ENCODE measurements around the gene POU2F2. TPM values are rescaled to one million over a fixed set of nuclear protein-coding genes. Genes with fewer than 3 reads are reported as not detected.

Gene POU2F2
- total RNA-seq, 1 experiment from 2014 or later = 6.0 TPM

GRCh38 chr19:42075616-42076379 is 56.4 kb downstream of the POU2F2 start, which contains the start of gene ZNF574 (continued):
- TF ChIP-seq, protein P1, sequence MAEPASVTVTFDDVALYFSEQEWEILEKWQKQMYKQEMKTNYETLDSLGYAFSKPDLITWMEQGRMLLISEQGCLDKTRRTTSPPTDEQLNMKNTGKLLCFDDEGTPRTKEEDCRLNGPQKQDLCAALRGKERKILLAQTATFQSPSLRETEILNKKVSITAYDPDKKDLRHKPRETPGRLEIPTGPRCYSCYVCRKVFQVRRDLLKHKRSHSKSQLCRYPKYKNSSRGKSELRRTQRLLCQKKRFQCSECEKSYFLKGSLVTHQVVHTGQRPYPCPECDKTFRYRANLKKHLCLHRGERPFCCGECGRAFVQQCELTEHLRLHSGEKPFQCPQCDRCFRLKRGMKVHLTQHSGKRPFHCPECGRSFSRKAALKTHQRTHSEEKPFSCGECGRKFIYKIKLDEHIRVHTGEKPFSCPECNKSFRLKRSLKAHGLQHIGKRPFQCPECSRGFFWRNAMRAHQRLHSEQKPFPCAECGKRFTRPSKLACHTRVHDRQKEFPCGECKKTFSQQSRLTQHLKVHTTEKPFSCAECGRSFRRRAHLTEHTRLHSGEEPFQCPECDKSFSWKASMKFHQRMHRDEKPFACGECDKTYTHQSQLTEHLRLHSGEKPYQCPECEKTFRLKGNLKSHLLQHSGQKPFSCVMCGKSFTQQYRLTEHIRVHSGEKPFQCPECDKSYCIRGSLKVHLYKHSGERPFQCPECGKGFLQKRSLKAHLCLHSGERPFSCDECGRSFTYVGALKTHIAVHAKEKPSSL (CRISPR knock-in tag; conservative IDR thresholded peaks at IDR 0.05) = no peak
- TF ChIP-seq PREB (CRISPR knock-in tag; IDR thresholded peaks at IDR 0.05; ENCODE audit: borderline replicate concordance) (no peak), NFATC4 (CRISPR knock-in tag; IDR thresholded peaks at IDR 0.05) (no peak), ZNF423 (CRISPR knock-in tag; IDR thresholded peaks at IDR 0.05) (no peak), TEAD1 (CRISPR knock-in tag; IDR thresholded peaks at IDR 0.05) (no peak; the same call in 1 of the 2 replicates), SP1 (CRISPR knock-in tag; conservative IDR thresholded peaks at IDR 0.05) (peak; percentile 91; the same call in 1 of the 2 replicates), ZNF263 (CRISPR knock-in tag; IDR thresholded peaks at IDR 0.05; ENCODE audit: low read depth) (no peak), MYBL2 (CRISPR knock-in tag; IDR thresholded peaks at IDR 0.05) (no peak), AR (CRISPR knock-in tag; IDR thresholded peaks at IDR 0.05) (no peak), OVOL2 (CRISPR knock-in tag; IDR thresholded peaks at IDR 0.05; ENCODE audit: borderline replicate concordance) (no peak), USF2 (CRISPR knock-in tag; IDR thresholded peaks at IDR 0.05) (no peak), NR3C1 (CRISPR knock-in tag; conservative IDR thresholded peaks at IDR 0.05; ENCODE audit: low read depth) (no peak), GRHL2 (CRISPR knock-in tag; IDR thresholded peaks at IDR 0.05; ENCODE audit: insufficient replicate concordance, severe bottlenecking) (no peak), RELA (CRISPR knock-in tag; IDR thresholded peaks at IDR 0.05; ENCODE audit: borderline replicate concordance) (no peak), TP53 (CRISPR knock-in tag; IDR thresholded peaks at IDR 0.05) (no peak), FOXP1 (CRISPR knock-in tag; IDR thresholded peaks at IDR 0.05; ENCODE audit: borderline replicate concordance) (peak; percentile 40; the same call in 1 of the 2 replicates), RORB (CRISPR knock-in tag; IDR thresholded peaks at IDR 0.05) (no peak), ATF1 (CRISPR knock-in tag; IDR thresholded peaks at IDR 0.05) (0 out of 2 replicates have a peak, but pooled peaks have one; percentile 40), ZBTB43 (CRISPR knock-in tag; IDR thresholded peaks at IDR 0.05) (no peak)
- TF ChIP-seq, protein P2, sequence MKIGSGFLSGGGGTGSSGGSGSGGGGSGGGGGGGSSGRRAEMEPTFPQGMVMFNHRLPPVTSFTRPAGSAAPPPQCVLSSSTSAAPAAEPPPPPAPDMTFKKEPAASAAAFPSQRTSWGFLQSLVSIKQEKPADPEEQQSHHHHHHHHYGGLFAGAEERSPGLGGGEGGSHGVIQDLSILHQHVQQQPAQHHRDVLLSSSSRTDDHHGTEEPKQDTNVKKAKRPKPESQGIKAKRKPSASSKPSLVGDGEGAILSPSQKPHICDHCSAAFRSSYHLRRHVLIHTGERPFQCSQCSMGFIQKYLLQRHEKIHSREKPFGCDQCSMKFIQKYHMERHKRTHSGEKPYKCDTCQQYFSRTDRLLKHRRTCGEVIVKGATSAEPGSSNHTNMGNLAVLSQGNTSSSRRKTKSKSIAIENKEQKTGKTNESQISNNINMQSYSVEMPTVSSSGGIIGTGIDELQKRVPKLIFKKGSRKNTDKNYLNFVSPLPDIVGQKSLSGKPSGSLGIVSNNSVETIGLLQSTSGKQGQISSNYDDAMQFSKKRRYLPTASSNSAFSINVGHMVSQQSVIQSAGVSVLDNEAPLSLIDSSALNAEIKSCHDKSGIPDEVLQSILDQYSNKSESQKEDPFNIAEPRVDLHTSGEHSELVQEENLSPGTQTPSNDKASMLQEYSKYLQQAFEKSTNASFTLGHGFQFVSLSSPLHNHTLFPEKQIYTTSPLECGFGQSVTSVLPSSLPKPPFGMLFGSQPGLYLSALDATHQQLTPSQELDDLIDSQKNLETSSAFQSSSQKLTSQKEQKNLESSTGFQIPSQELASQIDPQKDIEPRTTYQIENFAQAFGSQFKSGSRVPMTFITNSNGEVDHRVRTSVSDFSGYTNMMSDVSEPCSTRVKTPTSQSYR (CRISPR knock-in tag; IDR thresholded peaks at IDR 0.05) = peak; percentile 47; the same call in 1 of the 2 replicates
- TF ChIP-seq, protein P3, sequence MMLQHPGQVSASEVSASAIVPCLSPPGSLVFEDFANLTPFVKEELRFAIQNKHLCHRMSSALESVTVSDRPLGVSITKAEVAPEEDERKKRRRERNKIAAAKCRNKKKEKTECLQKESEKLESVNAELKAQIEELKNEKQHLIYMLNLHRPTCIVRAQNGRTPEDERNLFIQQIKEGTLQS (CRISPR knock-in tag; conservative IDR thresholded peaks at IDR 0.05) = no peak
- TF ChIP-seq, protein P4, sequence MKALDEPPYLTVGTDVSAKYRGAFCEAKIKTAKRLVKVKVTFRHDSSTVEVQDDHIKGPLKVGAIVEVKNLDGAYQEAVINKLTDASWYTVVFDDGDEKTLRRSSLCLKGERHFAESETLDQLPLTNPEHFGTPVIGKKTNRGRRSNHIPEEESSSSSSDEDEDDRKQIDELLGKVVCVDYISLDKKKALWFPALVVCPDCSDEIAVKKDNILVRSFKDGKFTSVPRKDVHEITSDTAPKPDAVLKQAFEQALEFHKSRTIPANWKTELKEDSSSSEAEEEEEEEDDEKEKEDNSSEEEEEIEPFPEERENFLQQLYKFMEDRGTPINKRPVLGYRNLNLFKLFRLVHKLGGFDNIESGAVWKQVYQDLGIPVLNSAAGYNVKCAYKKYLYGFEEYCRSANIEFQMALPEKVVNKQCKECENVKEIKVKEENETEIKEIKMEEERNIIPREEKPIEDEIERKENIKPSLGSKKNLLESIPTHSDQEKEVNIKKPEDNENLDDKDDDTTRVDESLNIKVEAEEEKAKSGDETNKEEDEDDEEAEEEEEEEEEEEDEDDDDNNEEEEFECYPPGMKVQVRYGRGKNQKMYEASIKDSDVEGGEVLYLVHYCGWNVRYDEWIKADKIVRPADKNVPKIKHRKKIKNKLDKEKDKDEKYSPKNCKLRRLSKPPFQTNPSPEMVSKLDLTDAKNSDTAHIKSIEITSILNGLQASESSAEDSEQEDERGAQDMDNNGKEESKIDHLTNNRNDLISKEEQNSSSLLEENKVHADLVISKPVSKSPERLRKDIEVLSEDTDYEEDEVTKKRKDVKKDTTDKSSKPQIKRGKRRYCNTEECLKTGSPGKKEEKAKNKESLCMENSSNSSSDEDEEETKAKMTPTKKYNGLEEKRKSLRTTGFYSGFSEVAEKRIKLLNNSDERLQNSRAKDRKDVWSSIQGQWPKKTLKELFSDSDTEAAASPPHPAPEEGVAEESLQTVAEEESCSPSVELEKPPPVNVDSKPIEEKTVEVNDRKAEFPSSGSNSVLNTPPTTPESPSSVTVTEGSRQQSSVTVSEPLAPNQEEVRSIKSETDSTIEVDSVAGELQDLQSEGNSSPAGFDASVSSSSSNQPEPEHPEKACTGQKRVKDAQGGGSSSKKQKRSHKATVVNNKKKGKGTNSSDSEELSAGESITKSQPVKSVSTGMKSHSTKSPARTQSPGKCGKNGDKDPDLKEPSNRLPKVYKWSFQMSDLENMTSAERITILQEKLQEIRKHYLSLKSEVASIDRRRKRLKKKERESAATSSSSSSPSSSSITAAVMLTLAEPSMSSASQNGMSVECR (CRISPR knock-in tag; IDR thresholded peaks at IDR 0.05; ENCODE audit: borderline replicate concordance) = no peak

Data from WTC11 (cell line).